H9 (cell line): ENCODE data around the gene EPHB2. TPM values are rescaled to one million over a fixed set of nuclear protein-coding genes. Genes with fewer than 3 reads are reported as not detected.
"Not testable (repeated sequence)": the region's sequence is repeated elsewhere in the genome, so short reads cannot be mapped to it uniquely, and the experiment has no call there.

Experiments
- DNase-seq: peaks from one replicate; pipeline ENCODE4 v3.0.0-alpha.2; 2017
- H2AFZ ChIP-seq: one replicate; pipeline ENCODE4 v1.6.1; 2013; ENCODE audit warnings: mild to moderate bottlenecking, low read length, control low read depth, moderate library complexity
- H2AK5ac ChIP-seq: 2 replicates; pipeline ENCODE4 v1.6.1; 2013; ENCODE audit warnings: low read length, control low read depth, mixed read lengths; ENCODE audit not compliant: insufficient read length
- H2BK120ac ChIP-seq: one replicate; pipeline ENCODE4 v1.6.1; 2013; ENCODE audit warnings: low read depth, mild to moderate bottlenecking, low read length, control low read depth, inconsistent platforms; ENCODE audit not compliant: poor library complexity, severe bottlenecking
- H2BK12ac ChIP-seq: 2 replicates; pipeline ENCODE4 v1.6.1; 2013; ENCODE audit warnings: low read length, control low read depth, mixed read lengths, low read depth; ENCODE audit not compliant: insufficient read length
- H2BK15ac ChIP-seq: 2 replicates; pipeline ENCODE4 v1.6.1; 2013; ENCODE audit warnings: low read depth, low read length, control low read depth
- H2BK20ac ChIP-seq: one replicate; pipeline ENCODE4 v1.6.1; 2013; ENCODE audit warnings: low read depth, mild to moderate bottlenecking, low read length, control low read depth, inconsistent platforms; ENCODE audit not compliant: poor library complexity, severe bottlenecking
- H2BK5ac ChIP-seq: 2 replicates; pipeline ENCODE4 v1.6.1; 2013; ENCODE audit warnings: low read length, control low read depth, mixed read lengths; ENCODE audit not compliant: insufficient read length
- H3K14ac ChIP-seq: 2 replicates; pipeline ENCODE4 v1.6.1; 2013; ENCODE audit warnings: low read length, control low read depth; ENCODE audit not compliant: insufficient read depth
- H3K18ac ChIP-seq: 2 replicates; pipeline ENCODE4 v1.6.1; 2013; ENCODE audit warnings: low read depth, mild to moderate bottlenecking, mixed read lengths, low read length, control low read depth; ENCODE audit not compliant: insufficient read length
- H3K23ac ChIP-seq: 2 replicates; pipeline ENCODE4 v1.6.1; 2013; ENCODE audit warnings: low read length, control low read depth, mixed read lengths, low read depth; ENCODE audit not compliant: insufficient read length
- H3K23me2 ChIP-seq: 2 replicates; pipeline ENCODE4 v1.6.1; 2013; ENCODE audit warnings: low read depth, mild to moderate bottlenecking, mixed read lengths, low read length, control low read depth; ENCODE audit not compliant: insufficient read length, poor library complexity, severe bottlenecking
- H3K27ac ChIP-seq: 2 replicates; pipeline ENCODE4 v1.5.1; 2013; ENCODE audit warnings: low read length, control low read depth, mixed read lengths, low read depth; ENCODE audit not compliant: insufficient read length
- H3K27me3 ChIP-seq: 2 replicates; pipeline ENCODE4 v1.6.1; 2013; ENCODE audit warnings: low read length, control low read depth, inconsistent platforms; ENCODE audit not compliant: insufficient read depth
- H3K4ac ChIP-seq: 2 replicates; pipeline ENCODE4 v1.6.1; 2013; ENCODE audit warnings: low read depth, mild to moderate bottlenecking, control low read depth, inconsistent platforms, low read length, moderate library complexity
- H3K4me1 ChIP-seq: 2 replicates; pipeline ENCODE4 v1.6.1; 2013; ENCODE audit warnings: low read length, control low read depth, inconsistent platforms; ENCODE audit not compliant: insufficient read depth
- H3K4me2 ChIP-seq: 2 replicates; pipeline ENCODE4 v1.6.1; 2013; ENCODE audit warnings: low read length, control low read depth, mixed read lengths; ENCODE audit not compliant: insufficient read length, insufficient read depth
- H3K56ac ChIP-seq: 2 replicates; pipeline ENCODE4 v1.6.1; 2013; ENCODE audit warnings: low read depth, mild to moderate bottlenecking, mixed read lengths, low read length, control low read depth; ENCODE audit not compliant: insufficient read length
- H3K79me1 ChIP-seq: 2 replicates; pipeline ENCODE4 v1.6.1; 2013; ENCODE audit warnings: low read depth, mild to moderate bottlenecking, moderate library complexity, low read length, control low read depth, inconsistent platforms; ENCODE audit not compliant: insufficient read depth, poor library complexity, severe bottlenecking
- H3K79me2 ChIP-seq: 2 replicates; pipeline ENCODE4 v1.6.1; 2013; ENCODE audit warnings: low read length, control low read depth, inconsistent platforms; ENCODE audit not compliant: insufficient read depth
- H3K9ac ChIP-seq: 2 replicates; pipeline ENCODE4 v1.6.1; 2013; ENCODE audit warnings: low read length, control low read depth, mixed read lengths; ENCODE audit not compliant: insufficient read length; ENCODE audit errors: extremely low read depth
- H3K9me3 ChIP-seq: one replicate; pipeline ENCODE4 v1.6.1; 2013; ENCODE audit warnings: low read depth, low read length, inconsistent platforms; ENCODE audit not compliant: control insufficient read depth
- H3T11ph ChIP-seq: one replicate; pipeline ENCODE4 v1.6.1; 2013; ENCODE audit warnings: mild to moderate bottlenecking, low read length, control low read depth, inconsistent platforms
- H4K20me1 ChIP-seq: one replicate; pipeline ENCODE4 v1.6.1; 2013; ENCODE audit not compliant: control insufficient read depth, insufficient read length, insufficient read depth
- H4K5ac ChIP-seq: 2 replicates; pipeline ENCODE4 v1.6.1; 2013; ENCODE audit warnings: low read depth, mild to moderate bottlenecking, mixed read lengths, low read length, control low read depth; ENCODE audit not compliant: insufficient read length
- H4K8ac ChIP-seq: replicated peaks from 2 replicates; pipeline ENCODE4 v1.6.1; 2013; ENCODE audit warnings: low read length, control low read depth, mixed read lengths, low read depth; ENCODE audit not compliant: insufficient read length
- H4K91ac ChIP-seq: 2 replicates; pipeline ENCODE4 v1.6.1; 2013; ENCODE audit warnings: low read depth, mild to moderate bottlenecking, moderate library complexity, mixed read lengths, low read length, control low read depth; ENCODE audit not compliant: insufficient read length
- H3K27ac Mint-ChIP-seq, 3 experiments: 2 replicates in 2 of 3; 3 replicates in 1 of 3; pipeline ENCODE4 v1.8.0; 2020 to 2021; ENCODE audit warnings: mixed read lengths in 3 of 3, mild to moderate bottlenecking in 1 of 3, moderate library complexity in 1 of 3
- H3K27me3 Mint-ChIP-seq: 2 replicates; pipeline ENCODE4 v1.8.0; 2021; ENCODE audit warnings: low read depth, mild to moderate bottlenecking, moderate library complexity, mixed read lengths
- H3K36me3 Mint-ChIP-seq, 3 experiments: 2 replicates in 2 of 3; 3 replicates in 1 of 3; pipeline ENCODE4 v1.8.0; 2020 to 2021; ENCODE audit warnings: low read depth in 3 of 3, mixed read lengths in 3 of 3; ENCODE audit not compliant: insufficient read depth in 1 of 3
- H3K4me1 Mint-ChIP-seq, 2 experiments: 2 replicates each; pipeline ENCODE4 v1.8.0; 2020; ENCODE audit warnings: mixed read lengths in 2 of 2
- H3K4me3 Mint-ChIP-seq, 2 experiments: 2 replicates in 1 of 2; 3 replicates in 1 of 2; pipeline ENCODE4 v1.8.0; 2020 to 2021; ENCODE audit warnings: mild to moderate bottlenecking in 2 of 2, mixed read lengths in 2 of 2, moderate library complexity in 1 of 2
- H3K9me3 Mint-ChIP-seq, 2 experiments: 2 replicates in 1 of 2; 3 replicates in 1 of 2; pipeline ENCODE4 v1.8.0; 2020; ENCODE audit warnings: mild to moderate bottlenecking in 2 of 2, mixed read lengths in 2 of 2, moderate library complexity in 1 of 2
- CTCF ChIP-seq: fragments of 200-600 bp; sonication (generic); conservative IDR thresholded peaks from 3 replicates; pipeline ENCODE4 v1.8.0; 2021; ENCODE audit warnings: antibody characterized with exemption, mild to moderate bottlenecking
- WGBS: extraction: QIAGEN DNeasy Blood & Tissue Kit; methylation state at CpG from one replicate; pipeline ENCODE4 v1.1.7; 2013; ENCODE audit warnings: missing lambda C conversion rate, low lambda C conversion rate, mixed read lengths; ENCODE audit not compliant: insufficient read length; ENCODE audit errors: extremely low coverage; 5-methylcytosine and 5-hydroxymethylcytosine counted together
- total RNA-seq: library from RNA; stranded (reverse); gene quantifications from 2 replicates; pipeline ENCODE4 v1.2.1, GENCODE V29; 2021

EPHB2 gene
- total RNA-seq, 1 experiment from 2014 or later, result 9.5 TPM

DNA sequence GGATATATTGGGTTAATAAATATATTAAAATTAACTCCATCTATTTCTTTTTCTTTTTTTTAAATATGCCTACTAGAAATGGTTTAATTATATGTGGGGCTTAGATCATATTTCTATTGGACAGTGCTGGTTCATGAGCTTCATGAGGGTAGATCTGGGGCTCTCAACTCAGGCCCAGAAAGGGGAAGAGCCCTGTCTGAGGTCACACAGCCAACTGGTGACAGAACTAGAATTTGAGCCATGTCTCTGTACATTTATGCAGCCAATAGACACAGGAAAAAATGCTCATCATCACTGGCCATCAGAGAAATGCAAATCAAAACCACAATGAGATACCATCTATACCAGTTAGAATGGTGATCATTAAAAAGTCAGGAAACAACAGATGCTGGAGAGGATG lies 5.1 kb upstream of the EPHB2 start:
- Histone ChIP-seq H3K14ac (no peak overlapping the region), H4K8ac (no peak overlapping the region), H2BK5ac (no peak overlapping the region), H4K20me1 (no peaks in the 10 kb centered on the region), H3K4me2 (no peak overlapping the region), H2BK15ac (no peak overlapping the region), H2AK5ac (no peak overlapping the region), H2BK120ac (no peak overlapping the region), H2BK20ac (no peak overlapping the region), H2BK12ac (no peak overlapping the region), H3K9ac (no peak overlapping the region), H3K27ac (no peak overlapping the region), H3K9me3 (no peaks in the 10 kb centered on the region), H3K18ac (no peak overlapping the region), H3K23me2 (no peaks in the 10 kb centered on the region), H2AFZ (no peak overlapping the region), H3T11ph (no peak overlapping the region), H3K4ac (no peak overlapping the region), H3K56ac (no peak overlapping the region), H4K5ac (no peak overlapping the region), H3K79me2 (no peaks in the 10 kb centered on the region), H3K23ac (no peak overlapping the region), H3K27me3 (no peaks in the 10 kb centered on the region; the same call in 1 of the 2 replicates), H3K4me1 (no peaks in the 10 kb centered on the region), H4K91ac (no peak overlapping the region), H3K79me1 (no peaks in the 10 kb centered on the region)
- Mint-ChIP-seq H3K4me1 (peaks cover 12 to 18% of the 10 kb centered on the region in 2 experiments; a peak in 3 of 4 replicates), H3K27me3 (peaks cover 26% of the 10 kb centered on the region), H3K9me3 (no peaks in the 10 kb centered on the region; a peak in 1 of 5 replicates), H3K4me3 (no peak overlapping the region), H3K27ac (no peak overlapping the region), H3K36me3 (no peaks in the 10 kb centered on the region)
- no peak for DNase-seq
- TF ChIP-seq CTCF, result no peak

GRCh38 chr1:22706100-22706499 lies 4.5 kb upstream of the EPHB2 start:
- H3K4me3 Mint-ChIP-seq, H2BK12ac ChIP-seq, H3K23me2 ChIP-seq, H3K23ac ChIP-seq, H3K9ac ChIP-seq, H2AFZ ChIP-seq, H3K36me3 Mint-ChIP-seq, H3K27me3 ChIP-seq, H3K27ac ChIP-seq, H2BK120ac ChIP-seq, H3K9me3 ChIP-seq, H3K18ac ChIP-seq, H2BK15ac ChIP-seq, H2AK5ac ChIP-seq, H4K20me1 ChIP-seq, H4K5ac ChIP-seq, H3K79me2 ChIP-seq, H4K91ac ChIP-seq, DNase-seq, H3K4ac ChIP-seq, H3K79me1 ChIP-seq, H2BK20ac ChIP-seq, H4K8ac ChIP-seq, H3K9me3 Mint-ChIP-seq, H3K27ac Mint-ChIP-seq, H3T11ph ChIP-seq, H3K14ac ChIP-seq, H3K4me2 ChIP-seq, H2BK5ac ChIP-seq, H3K56ac ChIP-seq, H3K4me1 ChIP-seq: not testable (repeated sequence)
- Mint-ChIP-seq H3K27me3 (peaks cover 26% of the 10 kb centered on the region), H3K4me1 (peaks cover 12 to 18% of the 10 kb centered on the region in 2 experiments; a peak in 3 of 4 replicates)
- no CpG with 5 or more reads among the region's 4 CpGs for WGBS
